GM23338 (cell line): ENCODE results near the gene PRR11. TPM values are rescaled to one million over a fixed set of nuclear protein-coding genes. Genes with fewer than 3 reads are reported as not detected.
A peak's percentile ranks its signal among the peaks of the same experiment; 100 is the strongest.

Experiments
- ATAC-seq: fragments of 200-7000 bp; cut with Tn5 transposase; 3 replicates; pipeline ENCODE4 v1.9.1; 2020
- DNase-seq: peaks from one replicate; pipeline ENCODE4 v3.0.0-alpha.2; 2015; ENCODE audit warnings: low spot score
- H2AFZ ChIP-seq: fragments of 200-600 bp; sonication (generic); 2 replicates; pipeline ENCODE4 v1.8.0; 2016; ENCODE audit warnings: antibody characterized with exemption, mild to moderate bottlenecking, moderate library complexity
- H3F3A ChIP-seq: fragments of 200-600 bp; sonication (generic); replicated peaks from 2 replicates; pipeline ENCODE4 v1.8.0; 2017; ENCODE audit warnings: antibody characterized with exemption, mixed run types, low read depth
- H3K27ac ChIP-seq: fragments of 200-600 bp; sonication (generic); 2 replicates; pipeline ENCODE4 v1.6.1; 2016; ENCODE audit warnings: low read depth
- H3K27me3 ChIP-seq: fragments of 200-600 bp; sonication (generic); 2 replicates; pipeline ENCODE4 v1.8.0; 2016; ENCODE audit warnings: mild to moderate bottlenecking, mixed run types, moderate library complexity; ENCODE audit not compliant: insufficient read depth
- H3K36me3 ChIP-seq: fragments of 200-600 bp; sonication (generic); 2 replicates; pipeline ENCODE4 v1.8.0; 2016; ENCODE audit warnings: mild to moderate bottlenecking; ENCODE audit not compliant: insufficient read depth
- H3K4me1 ChIP-seq: fragments of 200-600 bp; sonication (generic); 2 replicates; pipeline ENCODE4 v1.8.0; 2016; ENCODE audit warnings: mild to moderate bottlenecking, moderate library complexity; ENCODE audit not compliant: insufficient read depth
- H3K4me2 ChIP-seq: fragments of 200-600 bp; sonication (generic); 2 replicates; pipeline ENCODE4 v1.7.1; 2017; ENCODE audit warnings: mixed run types
- H3K4me3 ChIP-seq: fragments of 200-600 bp; sonication (generic); 2 replicates; pipeline ENCODE4 v1.6.1; 2016; ENCODE audit warnings: mixed run types
- H3K79me2 ChIP-seq: fragments of 200-600 bp; sonication (generic); replicated peaks from 2 replicates; pipeline ENCODE4 v1.8.0; 2017; ENCODE audit warnings: mild to moderate bottlenecking; ENCODE audit not compliant: insufficient read depth
- H3K9me2 ChIP-seq: fragments of 200-600 bp; sonication (generic); 2 replicates; pipeline ENCODE4 v1.8.0; 2017; ENCODE audit not compliant: insufficient read depth
- H4K20me1 ChIP-seq: fragments of 200-600 bp; sonication (generic); replicated peaks from 2 replicates; pipeline ENCODE4 v1.8.0; 2017; ENCODE audit warnings: mild to moderate bottlenecking; ENCODE audit not compliant: insufficient read depth
- H3K27ac Mint-ChIP-seq: 2 replicates; pipeline ENCODE4 v1.8.0; 2020; ENCODE audit warnings: inconsistent platforms, mild to moderate bottlenecking, moderate library complexity, mixed read lengths
- H3K27me3 Mint-ChIP-seq: 3 replicates; pipeline ENCODE4 v1.8.0; 2022; ENCODE audit warnings: low read depth, mild to moderate bottlenecking, moderate library complexity, mixed read lengths, inconsistent platforms; ENCODE audit not compliant: insufficient read depth, poor library complexity
- H3K36me3 Mint-ChIP-seq: 3 replicates; pipeline ENCODE4 v1.8.0; 2021; ENCODE audit warnings: low read depth, mild to moderate bottlenecking, inconsistent platforms, moderate library complexity, mixed read lengths
- H3K4me1 Mint-ChIP-seq: 3 replicates; pipeline ENCODE4 v1.8.0; 2020; ENCODE audit warnings: mild to moderate bottlenecking, inconsistent platforms, mixed read lengths
- H3K4me3 Mint-ChIP-seq: 3 replicates; pipeline ENCODE4 v1.8.0; 2021; ENCODE audit warnings: moderate library complexity, mild to moderate bottlenecking, inconsistent platforms, mixed read lengths
- H3K9me3 Mint-ChIP-seq: 3 replicates; pipeline ENCODE4 v1.8.0; 2020; ENCODE audit warnings: moderate library complexity, mild to moderate bottlenecking, inconsistent platforms, mixed read lengths
- EZH2 ChIP-seq: fragments of 200-600 bp; sonication (generic); IDR thresholded peaks from one replicate; pipeline ENCODE4 v1.8.0; 2017; ENCODE audit warnings: antibody characterized with exemption, mild to moderate bottlenecking, low read depth; ENCODE audit not compliant: unreplicated experiment
- JUNB ChIP-seq: IDR thresholded peaks from one replicate; pipeline ENCODE4 v1.6.1; 2016; ENCODE audit warnings: antibody characterized with exemption; ENCODE audit not compliant: unreplicated experiment
- microRNA counts: library from miRNA; unstranded; fragments of <30 nt; microRNA quantifications from one replicate; lab custom pipeline; 2017
- microRNA-seq: library from miRNA; unstranded; fragments of <30 nt; microRNA quantifications from one replicate; pipeline ENCODE4, GENCODE V29; 2017
- polyA plus RNA-seq: library from polyadenylated mRNA; unstranded; fragments of >200 nt; fragmentation: Nextera tagmentation; extraction: Ambion mirVana; gene quantifications from 2 replicates; pipeline ENCODE4 v1.2.1, GENCODE V29; 2016
- small RNA-seq: library from RNA; depleted of rRNA; stranded (forward); fragments of <200 nt; gene quantifications from one replicate; pipeline ENCODE3, GENCODE V24; 2014; ENCODE audit warnings: low replicate concordance
- total RNA-seq: library from RNA; depleted of rRNA; stranded (reverse); fragments of >200 nt; shearing (Covaris generic); gene quantifications from 2 replicates; pipeline ENCODE4 v1.2.3, GENCODE V29; 2014; rRNA removed
- TF ChIP-seq, protein P1 (sequence below): IDR thresholded peaks from one replicate; pipeline ENCODE4 v1.6.1; 2018; ENCODE audit warnings: antibody characterized with exemption; ENCODE audit not compliant: unreplicated experiment
- TF ChIP-seq, protein P2 (sequence below): fragments of 250-450 bp; sonication (Bioruptor Pico); IDR thresholded peaks from 2 replicates; pipeline ENCODE4 v1.5.0; 2020; ENCODE audit warnings: mild to moderate bottlenecking, moderate library complexity
- TF ChIP-seq, protein P3 (sequence below), 2 experiments: fragments of 200-600 bp in 1 of 2; sonication (generic) in 1 of 2; conservative IDR thresholded peaks; 2 replicates each; pipeline versions ENCODE4 v1.5.1 to v1.6.1; 2016 to 2017; ENCODE audit warnings: antibody characterized with exemption in 2 of 2, low read depth in 2 of 2, mild to moderate bottlenecking in 2 of 2, moderate library complexity in 1 of 2

The PRR11 gene
- total and polyA plus RNA-seq, 2 experiments from 2014 or later = 42.7 to 55.9 TPM

DNA sequence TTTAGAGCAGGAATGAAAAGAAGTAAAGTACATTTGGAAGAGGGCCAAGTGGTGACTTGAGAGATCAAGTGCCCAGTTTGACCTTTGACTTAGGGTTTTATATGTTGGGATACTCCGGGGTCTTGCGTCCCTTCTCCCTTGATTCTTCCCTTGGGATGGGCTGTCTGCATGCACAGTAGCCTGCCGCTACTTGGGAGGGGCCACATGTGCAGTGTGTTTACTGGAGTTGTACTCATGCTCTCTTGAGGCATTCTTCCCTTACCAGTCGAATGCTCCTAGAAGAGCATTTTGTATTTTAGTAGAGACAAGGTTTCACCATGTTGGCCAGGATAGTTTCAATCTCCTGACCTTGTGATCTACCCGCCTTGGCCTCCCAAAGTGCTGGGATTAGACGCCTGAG is 88.5 kb downstream of the PRR11 start:
- H3K4me1 Mint-ChIP-seq = no peaks in the 10 kb centered on the region
- Histone ChIP-seq H4K20me1 (0 out of 2 replicates have a peak, but pooled peaks cover 3% of the 10 kb centered on the region), H3K27ac (no peak overlapping the region), H3K9me2 (no peaks in the 10 kb centered on the region), H3F3A (no peaks in the 10 kb centered on the region), H3K36me3 (no peaks in the 10 kb centered on the region; the same call in 1 of the 2 replicates), H3K79me2 (no peaks in the 10 kb centered on the region), H3K27me3 (no peaks in the 10 kb centered on the region), H3K4me3 (no peak overlapping the region), H3K4me1 (no peaks in the 10 kb centered on the region), H2AFZ (no peak overlapping the region), H3K4me2 (no peak overlapping the region)
- no peak overlapping the region for H3K27ac Mint-ChIP-seq
- TF ChIP-seq, protein P1, sequence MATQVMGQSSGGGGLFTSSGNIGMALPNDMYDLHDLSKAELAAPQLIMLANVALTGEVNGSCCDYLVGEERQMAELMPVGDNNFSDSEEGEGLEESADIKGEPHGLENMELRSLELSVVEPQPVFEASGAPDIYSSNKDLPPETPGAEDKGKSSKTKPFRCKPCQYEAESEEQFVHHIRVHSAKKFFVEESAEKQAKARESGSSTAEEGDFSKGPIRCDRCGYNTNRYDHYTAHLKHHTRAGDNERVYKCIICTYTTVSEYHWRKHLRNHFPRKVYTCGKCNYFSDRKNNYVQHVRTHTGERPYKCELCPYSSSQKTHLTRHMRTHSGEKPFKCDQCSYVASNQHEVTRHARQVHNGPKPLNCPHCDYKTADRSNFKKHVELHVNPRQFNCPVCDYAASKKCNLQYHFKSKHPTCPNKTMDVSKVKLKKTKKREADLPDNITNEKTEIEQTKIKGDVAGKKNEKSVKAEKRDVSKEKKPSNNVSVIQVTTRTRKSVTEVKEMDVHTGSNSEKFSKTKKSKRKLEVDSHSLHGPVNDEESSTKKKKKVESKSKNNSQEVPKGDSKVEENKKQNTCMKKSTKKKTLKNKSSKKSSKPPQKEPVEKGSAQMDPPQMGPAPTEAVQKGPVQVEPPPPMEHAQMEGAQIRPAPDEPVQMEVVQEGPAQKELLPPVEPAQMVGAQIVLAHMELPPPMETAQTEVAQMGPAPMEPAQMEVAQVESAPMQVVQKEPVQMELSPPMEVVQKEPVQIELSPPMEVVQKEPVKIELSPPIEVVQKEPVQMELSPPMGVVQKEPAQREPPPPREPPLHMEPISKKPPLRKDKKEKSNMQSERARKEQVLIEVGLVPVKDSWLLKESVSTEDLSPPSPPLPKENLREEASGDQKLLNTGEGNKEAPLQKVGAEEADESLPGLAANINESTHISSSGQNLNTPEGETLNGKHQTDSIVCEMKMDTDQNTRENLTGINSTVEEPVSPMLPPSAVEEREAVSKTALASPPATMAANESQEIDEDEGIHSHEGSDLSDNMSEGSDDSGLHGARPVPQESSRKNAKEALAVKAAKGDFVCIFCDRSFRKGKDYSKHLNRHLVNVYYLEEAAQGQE = no peak
- TF ChIP-seq, protein P2, sequence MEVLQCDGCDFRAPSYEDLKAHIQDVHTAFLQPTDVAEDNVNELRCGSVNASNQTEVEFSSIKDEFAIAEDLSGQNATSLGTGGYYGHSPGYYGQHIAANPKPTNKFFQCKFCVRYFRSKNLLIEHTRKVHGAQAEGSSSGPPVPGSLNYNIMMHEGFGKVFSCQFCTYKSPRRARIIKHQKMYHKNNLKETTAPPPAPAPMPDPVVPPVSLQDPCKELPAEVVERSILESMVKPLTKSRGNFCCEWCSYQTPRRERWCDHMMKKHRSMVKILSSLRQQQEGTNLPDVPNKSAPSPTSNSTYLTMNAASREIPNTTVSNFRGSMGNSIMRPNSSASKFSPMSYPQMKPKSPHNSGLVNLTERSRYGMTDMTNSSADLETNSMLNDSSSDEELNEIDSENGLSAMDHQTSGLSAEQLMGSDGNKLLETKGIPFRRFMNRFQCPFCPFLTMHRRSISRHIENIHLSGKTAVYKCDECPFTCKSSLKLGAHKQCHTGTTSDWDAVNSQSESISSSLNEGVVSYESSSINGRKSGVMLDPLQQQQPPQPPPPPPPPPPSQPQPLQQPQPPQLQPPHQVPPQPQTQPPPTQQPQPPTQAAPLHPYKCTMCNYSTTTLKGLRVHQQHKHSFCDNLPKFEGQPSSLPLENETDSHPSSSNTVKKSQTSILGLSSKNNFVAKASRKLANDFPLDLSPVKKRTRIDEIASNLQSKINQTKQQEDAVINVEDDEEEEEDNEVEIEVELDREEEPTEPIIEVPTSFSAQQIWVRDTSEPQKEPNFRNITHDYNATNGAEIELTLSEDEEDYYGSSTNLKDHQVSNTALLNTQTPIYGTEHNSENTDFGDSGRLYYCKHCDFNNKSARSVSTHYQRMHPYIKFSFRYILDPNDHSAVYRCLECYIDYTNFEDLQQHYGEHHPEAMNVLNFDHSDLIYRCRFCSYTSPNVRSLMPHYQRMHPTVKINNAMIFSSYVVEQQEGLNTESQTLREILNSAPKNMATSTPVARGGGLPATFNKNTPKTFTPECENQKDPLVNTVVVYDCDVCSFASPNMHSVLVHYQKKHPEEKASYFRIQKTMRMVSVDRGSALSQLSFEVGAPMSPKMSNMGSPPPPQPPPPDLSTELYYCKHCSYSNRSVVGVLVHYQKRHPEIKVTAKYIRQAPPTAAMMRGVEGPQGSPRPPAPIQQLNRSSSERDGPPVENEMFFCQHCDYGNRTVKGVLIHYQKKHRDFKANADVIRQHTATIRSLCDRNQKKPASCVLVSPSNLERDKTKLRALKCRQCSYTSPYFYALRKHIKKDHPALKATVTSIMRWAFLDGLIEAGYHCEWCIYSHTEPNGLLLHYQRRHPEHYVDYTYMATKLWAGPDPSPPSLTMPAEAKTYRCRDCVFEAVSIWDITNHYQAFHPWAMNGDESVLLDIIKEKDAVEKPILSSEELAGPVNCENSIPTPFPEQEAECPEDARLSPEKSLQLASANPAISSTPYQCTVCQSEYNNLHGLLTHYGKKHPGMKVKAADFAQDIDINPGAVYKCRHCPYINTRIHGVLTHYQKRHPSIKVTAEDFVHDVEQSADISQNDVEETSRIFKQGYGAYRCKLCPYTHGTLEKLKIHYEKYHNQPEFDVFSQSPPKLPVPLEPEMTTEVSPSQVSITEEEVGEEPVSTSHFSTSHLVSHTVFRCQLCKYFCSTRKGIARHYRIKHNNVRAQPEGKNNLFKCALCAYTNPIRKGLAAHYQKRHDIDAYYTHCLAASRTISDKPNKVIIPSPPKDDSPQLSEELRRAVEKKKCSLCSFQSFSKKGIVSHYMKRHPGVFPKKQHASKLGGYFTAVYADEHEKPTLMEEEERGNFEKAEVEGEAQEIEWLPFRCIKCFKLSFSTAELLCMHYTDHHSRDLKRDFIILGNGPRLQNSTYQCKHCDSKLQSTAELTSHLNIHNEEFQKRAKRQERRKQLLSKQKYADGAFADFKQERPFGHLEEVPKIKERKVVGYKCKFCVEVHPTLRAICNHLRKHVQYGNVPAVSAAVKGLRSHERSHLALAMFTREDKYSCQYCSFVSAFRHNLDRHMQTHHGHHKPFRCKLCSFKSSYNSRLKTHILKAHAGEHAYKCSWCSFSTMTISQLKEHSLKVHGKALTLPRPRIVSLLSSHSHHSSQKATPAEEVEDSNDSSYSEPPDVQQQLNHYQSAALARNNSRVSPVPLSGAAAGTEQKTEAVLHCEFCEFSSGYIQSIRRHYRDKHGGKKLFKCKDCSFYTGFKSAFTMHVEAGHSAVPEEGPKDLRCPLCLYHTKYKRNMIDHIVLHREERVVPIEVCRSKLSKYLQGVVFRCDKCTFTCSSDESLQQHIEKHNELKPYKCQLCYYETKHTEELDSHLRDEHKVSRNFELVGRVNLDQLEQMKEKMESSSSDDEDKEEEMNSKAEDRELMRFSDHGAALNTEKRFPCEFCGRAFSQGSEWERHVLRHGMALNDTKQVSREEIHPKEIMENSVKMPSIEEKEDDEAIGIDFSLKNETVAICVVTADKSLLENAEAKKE = no peak
- TF ChIP-seq, protein P3, sequence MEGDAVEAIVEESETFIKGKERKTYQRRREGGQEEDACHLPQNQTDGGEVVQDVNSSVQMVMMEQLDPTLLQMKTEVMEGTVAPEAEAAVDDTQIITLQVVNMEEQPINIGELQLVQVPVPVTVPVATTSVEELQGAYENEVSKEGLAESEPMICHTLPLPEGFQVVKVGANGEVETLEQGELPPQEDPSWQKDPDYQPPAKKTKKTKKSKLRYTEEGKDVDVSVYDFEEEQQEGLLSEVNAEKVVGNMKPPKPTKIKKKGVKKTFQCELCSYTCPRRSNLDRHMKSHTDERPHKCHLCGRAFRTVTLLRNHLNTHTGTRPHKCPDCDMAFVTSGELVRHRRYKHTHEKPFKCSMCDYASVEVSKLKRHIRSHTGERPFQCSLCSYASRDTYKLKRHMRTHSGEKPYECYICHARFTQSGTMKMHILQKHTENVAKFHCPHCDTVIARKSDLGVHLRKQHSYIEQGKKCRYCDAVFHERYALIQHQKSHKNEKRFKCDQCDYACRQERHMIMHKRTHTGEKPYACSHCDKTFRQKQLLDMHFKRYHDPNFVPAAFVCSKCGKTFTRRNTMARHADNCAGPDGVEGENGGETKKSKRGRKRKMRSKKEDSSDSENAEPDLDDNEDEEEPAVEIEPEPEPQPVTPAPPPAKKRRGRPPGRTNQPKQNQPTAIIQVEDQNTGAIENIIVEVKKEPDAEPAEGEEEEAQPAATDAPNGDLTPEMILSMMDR (conservative IDR thresholded peaks at IDR 0.05; ENCODE audit: low read depth in 2 of 2) = no peak
- TF ChIP-seq EZH2 (no peak), JUNB (no peak)
- H3K27me3 Mint-ChIP-seq = peaks cover 2% of the 10 kb centered on the region
- H3K36me3 Mint-ChIP-seq = no peaks in the 10 kb centered on the region
- DNase-seq (no peak), ATAC-seq (no peak)
- H3K4me3 Mint-ChIP-seq = no peak overlapping the region
- H3K9me3 Mint-ChIP-seq = no peaks in the 10 kb centered on the region

MicroRNAs within 50 kb of the gene (microRNA counts, 767-probe panel; counts per million panel counts)
- microRNA hsa-miR-301a-3p (lab: Ali Mortazavi, UCI) (7,615 counts per million, percentile 44 among the panel's probes with 10 or more counts), microRNA hsa-miR-454-3p (lab: Ali Mortazavi, UCI) (not detected)

Small RNA genes within 50 kb of the gene (microRNA-seq; reads per million reads assigned to microRNA genes)
- gene MIR301A = 58.2 reads per million, percentile 58 among the genes with 10 or more reads in this experiment
- 454 reads per million, percentile 84 among the genes with 10 or more reads in this experiment for gene MIR454

Small RNA genes within 50 kb of the gene (small RNA-seq; reads per million reads assigned to genes)
- gene MIR301A (30.5 reads per million, percentile 98 among the genes with 10 or more reads in this experiment), gene MIR454 (9.0 reads per million, percentile 96 among the genes with 10 or more reads in this experiment), gene RNU2-58P (0.75 reads per million, percentile 51 among the genes with 10 or more reads in this experiment)

Other genes starting within 250 kb of the PRR11 start
- 65.3 and 71.2 TPM in 2 replicates for gene TRIM37, start 48.9 kb upstream of the PRR11 start, total RNA-seq
- gene TRIM37, start 48.9 kb upstream of the PRR11 start, polyA plus RNA-seq = 47.6 and 61.1 TPM in 2 replicates
- gene SKA2, start 560 bp upstream of the PRR11 start, total RNA-seq = 50.5 and 53.8 TPM in 2 replicates
- 125 and 140 TPM in 2 replicates for gene SKA2, start 560 bp upstream of the PRR11 start, polyA plus RNA-seq
- gene SMG8, start 54.3 kb downstream of the PRR11 start, total RNA-seq = 16.1 and 17.1 TPM in 2 replicates
- gene SMG8, start 54.3 kb downstream of the PRR11 start, polyA plus RNA-seq = 3.9 and 6.7 TPM in 2 replicates
- 6.8 and 8.1 TPM in 2 replicates for gene GDPD1, start 64.8 kb downstream of the PRR11 start, total RNA-seq
- 5.8 and 7.8 TPM in 2 replicates for gene GDPD1, start 64.8 kb downstream of the PRR11 start, polyA plus RNA-seq
- gene YPEL2, start 175.9 kb downstream of the PRR11 start, total RNA-seq = 4.1 and 4.6 TPM in 2 replicates
- gene YPEL2, start 175.9 kb downstream of the PRR11 start, polyA plus RNA-seq = 2.1 and 5.2 TPM in 2 replicates